ENCODE data around the gene HEBP2.

HEBP2 gene

DNA sequence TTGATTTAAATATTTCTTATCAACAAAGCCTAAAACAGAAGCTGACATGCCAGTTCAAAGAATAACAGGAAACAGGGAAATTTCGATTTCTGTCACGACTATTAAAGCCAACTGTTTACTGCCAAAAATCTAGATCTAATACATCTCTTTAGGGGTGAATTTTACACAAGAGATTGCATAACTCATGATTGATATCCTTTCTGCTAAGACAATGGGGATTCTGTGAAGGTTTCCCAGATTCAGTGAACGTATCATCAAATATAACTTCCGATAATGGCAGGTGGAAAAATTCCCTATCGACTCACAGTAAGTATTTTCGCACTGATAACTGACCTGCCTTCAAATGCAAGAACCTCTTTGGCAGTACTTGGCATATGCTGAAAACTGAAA is 52.4 kb downstream of the HEBP2 start:
- in situ Hi-C loops (cut with MboI; ENCODE audit: low sequenced_read_pairs, unreplicated experiment) = no loop called here
- DNase-seq (ENCODE audit: low spot score) = no peak
- TF ChIP-seq, protein P1, sequence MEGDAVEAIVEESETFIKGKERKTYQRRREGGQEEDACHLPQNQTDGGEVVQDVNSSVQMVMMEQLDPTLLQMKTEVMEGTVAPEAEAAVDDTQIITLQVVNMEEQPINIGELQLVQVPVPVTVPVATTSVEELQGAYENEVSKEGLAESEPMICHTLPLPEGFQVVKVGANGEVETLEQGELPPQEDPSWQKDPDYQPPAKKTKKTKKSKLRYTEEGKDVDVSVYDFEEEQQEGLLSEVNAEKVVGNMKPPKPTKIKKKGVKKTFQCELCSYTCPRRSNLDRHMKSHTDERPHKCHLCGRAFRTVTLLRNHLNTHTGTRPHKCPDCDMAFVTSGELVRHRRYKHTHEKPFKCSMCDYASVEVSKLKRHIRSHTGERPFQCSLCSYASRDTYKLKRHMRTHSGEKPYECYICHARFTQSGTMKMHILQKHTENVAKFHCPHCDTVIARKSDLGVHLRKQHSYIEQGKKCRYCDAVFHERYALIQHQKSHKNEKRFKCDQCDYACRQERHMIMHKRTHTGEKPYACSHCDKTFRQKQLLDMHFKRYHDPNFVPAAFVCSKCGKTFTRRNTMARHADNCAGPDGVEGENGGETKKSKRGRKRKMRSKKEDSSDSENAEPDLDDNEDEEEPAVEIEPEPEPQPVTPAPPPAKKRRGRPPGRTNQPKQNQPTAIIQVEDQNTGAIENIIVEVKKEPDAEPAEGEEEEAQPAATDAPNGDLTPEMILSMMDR (IDR thresholded peaks at IDR 0.05; ENCODE audit: borderline replicate concordance, control extremely low read depth, extremely low read depth, insufficient read depth, missing control alignments) = no peak

DNA sequence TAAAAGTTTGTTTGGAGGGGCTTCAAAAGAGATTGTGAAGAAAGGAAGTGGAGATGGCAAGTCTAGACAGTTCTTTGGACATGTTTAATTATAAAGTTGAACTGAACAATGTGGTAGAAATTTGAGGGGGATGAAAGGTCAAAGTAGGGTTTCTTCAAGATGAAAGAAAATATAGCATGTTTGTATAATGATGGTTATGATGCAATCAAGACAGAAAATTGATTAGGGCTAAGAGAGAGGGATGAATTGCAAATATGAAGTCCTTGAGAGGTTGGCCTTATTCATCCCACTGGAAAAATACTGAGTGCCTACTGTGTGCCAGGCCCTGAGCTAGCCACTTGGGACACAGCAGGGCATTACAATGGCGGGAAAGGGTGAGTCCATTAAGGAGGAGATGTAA is 57.6 kb downstream of the HEBP2 start:
- in situ Hi-C loops (cut with MboI; ENCODE audit: low sequenced_read_pairs, unreplicated experiment) = no loop called here
- TF ChIP-seq, protein P1 (IDR thresholded peaks at IDR 0.05; ENCODE audit: borderline replicate concordance, control extremely low read depth, extremely low read depth, insufficient read depth, missing control alignments) = no peak
- DNase-seq (ENCODE audit: low spot score) = no peak

DNA sequence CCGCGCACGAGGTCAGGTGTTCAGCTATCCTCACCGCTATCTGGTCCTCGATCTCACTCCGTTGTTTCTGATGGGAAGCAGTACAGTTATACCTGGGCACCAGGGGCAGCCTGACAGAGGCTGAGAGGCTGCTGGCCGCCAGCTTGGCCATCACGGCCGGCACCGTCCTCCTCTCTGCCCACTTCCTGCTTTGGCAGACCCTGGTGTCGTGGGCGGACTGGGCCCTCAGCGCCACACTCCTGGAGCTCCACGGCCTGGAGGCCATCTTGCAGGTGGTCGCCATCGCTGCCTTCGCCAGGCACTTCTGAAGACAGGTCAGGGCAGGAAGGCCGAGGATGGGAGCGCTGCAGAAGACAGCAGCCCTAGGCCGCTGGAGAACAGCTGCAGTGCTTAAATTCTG is 60.1 kb downstream of the HEBP2 start:
- in situ Hi-C loops (cut with MboI; ENCODE audit: low sequenced_read_pairs, unreplicated experiment) = no loop called here
- no peak for DNase-seq (ENCODE audit: low spot score)
- TF ChIP-seq, protein P1 (IDR thresholded peaks at IDR 0.05; ENCODE audit: borderline replicate concordance, control extremely low read depth, extremely low read depth, insufficient read depth, missing control alignments) = no peak

DNA sequence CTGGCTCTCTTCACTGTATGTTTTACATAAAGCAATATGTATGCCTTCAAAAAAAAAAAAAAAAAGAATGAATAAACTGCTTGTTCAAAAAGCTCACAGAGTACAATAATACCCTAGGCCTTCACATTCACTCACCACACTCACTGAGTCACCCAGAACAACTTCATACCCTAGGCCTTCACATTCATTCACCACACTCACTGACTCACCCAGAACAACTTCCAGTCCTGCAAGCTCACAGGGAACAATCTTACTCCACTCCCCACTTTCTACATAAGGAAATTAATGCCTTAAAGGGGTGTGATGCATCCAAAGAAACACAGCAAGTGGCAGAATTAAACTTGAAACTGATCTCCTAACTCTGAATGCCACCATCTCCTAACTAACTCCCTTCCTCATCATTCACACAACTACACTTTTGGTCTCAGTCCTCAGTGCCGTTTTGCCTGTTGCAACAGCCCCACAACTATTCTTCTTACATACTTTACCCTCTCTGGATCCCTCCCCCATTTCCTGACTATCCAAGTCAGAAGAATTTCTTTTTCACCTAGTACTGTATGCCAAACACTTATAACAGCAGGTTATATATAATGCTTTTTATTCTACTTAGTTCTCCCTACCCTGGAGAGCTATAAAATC is 61.1 kb downstream of the HEBP2 start:
- TF ChIP-seq, protein P1 (IDR thresholded peaks at IDR 0.05; ENCODE audit: borderline replicate concordance, control extremely low read depth, extremely low read depth, insufficient read depth, missing control alignments) = no peak
- in situ Hi-C loops (cut with MboI; ENCODE audit: low sequenced_read_pairs, unreplicated experiment) = no loop called here
- no peak for DNase-seq (ENCODE audit: low spot score)

DNA sequence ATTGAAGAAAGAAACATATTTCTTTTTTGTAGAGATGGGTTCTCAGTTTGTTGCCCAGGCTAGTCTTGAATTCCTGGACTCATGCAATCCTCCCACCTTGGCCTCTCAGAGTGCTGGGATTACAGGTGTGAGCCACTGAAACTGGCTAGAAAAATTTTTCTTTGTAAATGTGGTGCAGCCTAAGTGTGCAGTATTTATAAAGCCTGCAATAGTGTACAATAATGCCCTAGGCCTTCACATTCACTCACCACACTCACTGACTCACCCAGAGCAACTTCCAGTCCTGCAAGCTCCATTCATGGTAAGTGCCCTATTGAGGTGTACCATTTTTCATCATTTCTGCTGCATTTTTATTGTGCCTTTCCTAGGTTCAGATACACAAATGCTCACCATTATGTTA is 63.9 kb downstream of the HEBP2 start:
- in situ Hi-C loops (cut with MboI; ENCODE audit: low sequenced_read_pairs, unreplicated experiment) = no loop called here
- TF ChIP-seq, protein P1 (IDR thresholded peaks at IDR 0.05; ENCODE audit: borderline replicate concordance, control extremely low read depth, extremely low read depth, insufficient read depth, missing control alignments) = no peak
- DNase-seq (ENCODE audit: low spot score) = no peak

DNA sequence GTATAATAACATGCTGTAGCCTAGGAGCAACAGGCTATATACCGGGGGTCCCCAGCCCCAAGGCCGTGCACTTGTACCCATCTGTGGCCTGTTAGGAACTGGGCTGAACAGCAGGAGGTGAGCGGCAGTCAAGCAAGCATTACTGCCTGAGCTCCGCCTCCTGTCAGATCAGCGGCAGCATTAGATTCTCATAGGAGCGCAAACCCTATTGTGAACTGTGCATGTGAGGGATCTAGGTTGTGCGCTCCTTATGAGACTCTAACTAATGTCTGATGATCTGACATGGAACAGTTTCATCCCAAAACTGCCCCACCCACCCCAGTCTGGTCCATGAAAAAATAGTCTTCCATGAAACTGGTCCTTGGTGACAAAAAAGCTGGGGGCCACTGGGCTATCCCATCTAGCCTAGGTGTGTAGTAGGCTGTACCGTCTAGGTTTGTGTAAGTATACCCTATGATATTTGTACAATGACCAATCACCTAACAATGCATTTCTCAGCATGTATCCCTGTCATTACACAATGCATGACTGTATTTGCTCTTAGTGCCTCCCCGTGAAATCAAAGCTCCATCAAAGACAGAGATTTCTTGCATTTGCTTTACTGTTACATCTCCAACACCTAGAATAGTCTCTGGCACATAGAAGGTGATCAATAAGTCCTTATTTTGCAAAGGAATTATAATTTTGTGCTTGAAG is 64.4 kb downstream of the HEBP2 start:
- in situ Hi-C loops (cut with MboI; ENCODE audit: low sequenced_read_pairs, unreplicated experiment) = no loop called here
- DNase-seq (ENCODE audit: low spot score) = no peak
- TF ChIP-seq, protein P1 (IDR thresholded peaks at IDR 0.05; ENCODE audit: borderline replicate concordance, control extremely low read depth, extremely low read depth, insufficient read depth, missing control alignments) = no peak

All from GM13976 (cell line).